Ascending aorta (tissue), 2 donors: ENCODE results near the gene CASP7. TPM values are rescaled to one million over a fixed set of nuclear protein-coding genes. Genes with fewer than 3 reads are reported as not detected.
A peak's percentile ranks its signal among the peaks of the same experiment; 100 is the strongest.

Experiments used
- DNase-seq, 2 donors: peaks; one replicate each; pipeline ENCODE4 v3.0.0-alpha.2; 2019; ENCODE audit warnings: low spot score in 2 of 2
- H3K27ac ChIP-seq, 2 donors: fragments of 200-600 bp; sonication (generic); one replicate each; pipeline ENCODE4 v1.5.1; 2016 to 2017; ENCODE audit warnings: mild to moderate bottlenecking in 1 of 2
- H3K27me3 ChIP-seq: fragments of 200-600 bp; sonication (generic); one replicate; pipeline ENCODE4 v1.5.1; 2017
- H3K36me3 ChIP-seq, 2 donors: fragments of 200-600 bp; sonication (generic); one replicate each; pipeline ENCODE4 v1.5.1; 2016
- H3K4me1 ChIP-seq, 2 donors: fragments of 200-600 bp; sonication (generic); one replicate each; pipeline ENCODE4 v1.5.1; 2016 to 2017; ENCODE audit warnings: mild to moderate bottlenecking in 1 of 2
- H3K4me3 ChIP-seq, 2 donors: fragments of 200-600 bp; sonication (generic); one replicate each; pipeline ENCODE4 v1.5.1; 2016 to 2017; ENCODE audit warnings: mild to moderate bottlenecking in 1 of 2
- H3K9me3 ChIP-seq, 2 donors: fragments of 200-600 bp; sonication (generic); one replicate each; pipeline ENCODE4 v1.5.1; 2016
- intact Hi-C: fragments of 100-400 bp; cut with DNase I; formaldehyde crosslinking; loops from one replicate; pipeline ENCODE4 v1.15.1; 2023
- total RNA-seq: library from RNA; depleted of rRNA; stranded (reverse); fragments of >200 nt; gene quantifications from one replicate; pipeline ENCODE4 v1.1.0, GENCODE V29; 2016
- TF ChIP-seq, protein P1 (sequence below), 3 experiments: fragments of 200-600 bp in 2 of 3; fragments of 450-650 bp in 1 of 3; sonication (generic) in 2 of 3; IDR thresholded peaks; one replicate each; pipeline ENCODE4 v1.5.1; 2016 to 2019; ENCODE audit warnings: antibody characterized with exemption in 3 of 3, mild to moderate bottlenecking in 1 of 3, moderate library complexity in 1 of 3

Gene CASP7
- total RNA-seq = 27.2 TPM

DNA sequence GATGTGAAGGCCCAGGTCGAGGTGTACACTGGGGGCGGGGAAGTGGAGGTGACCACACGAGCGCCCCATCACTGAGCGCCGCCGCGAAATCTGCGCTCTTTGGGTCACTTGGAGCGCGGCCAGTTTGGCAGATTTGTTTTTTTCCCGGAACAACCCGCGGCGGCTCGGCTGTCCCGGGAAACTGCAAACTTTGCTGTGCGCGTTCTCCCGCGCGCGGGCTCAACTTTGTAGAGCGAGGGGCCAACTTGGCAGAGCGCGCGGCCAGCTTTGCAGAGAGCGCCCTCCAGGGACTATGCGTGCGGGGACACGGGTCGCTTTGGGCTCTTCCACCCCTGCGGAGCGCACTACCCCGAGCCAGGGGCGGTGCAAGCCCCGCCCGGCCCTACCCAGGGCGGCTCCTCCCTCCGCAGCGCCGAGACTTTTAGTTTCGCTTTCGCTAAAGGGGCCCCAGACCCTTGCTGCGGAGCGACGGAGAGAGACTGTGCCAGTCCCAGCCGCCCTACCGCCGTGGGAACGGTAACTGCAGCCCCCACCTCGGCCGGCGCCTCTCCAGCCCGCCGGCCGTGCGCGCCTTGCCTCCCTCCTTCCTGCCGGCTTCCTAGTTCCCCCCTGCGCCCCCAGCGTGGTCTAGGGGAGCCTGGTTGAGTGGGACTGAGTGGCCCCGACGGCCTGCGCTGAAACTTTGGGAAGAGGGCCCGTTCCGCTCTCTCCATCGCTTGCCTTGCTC is at the start of gene CASP7:
Gene CASP7 (plus strand): TSS at position 450 of the 727 bp plus-strand sequence. CDS start 17,582 bp downstream, outside the sequence.
- H3K27me3 ChIP-seq = no peaks in the 10 kb centered on the region
- intact Hi-C loops = no loop called here
- H3K36me3 ChIP-seq = no peaks in the 10 kb centered on the region
- DNase-seq = peak; percentile 16 to 81
- peaks cover 0 to 4% of the 10 kb centered on the region in 2 donors for H3K9me3 ChIP-seq
- TF ChIP-seq, protein P1, sequence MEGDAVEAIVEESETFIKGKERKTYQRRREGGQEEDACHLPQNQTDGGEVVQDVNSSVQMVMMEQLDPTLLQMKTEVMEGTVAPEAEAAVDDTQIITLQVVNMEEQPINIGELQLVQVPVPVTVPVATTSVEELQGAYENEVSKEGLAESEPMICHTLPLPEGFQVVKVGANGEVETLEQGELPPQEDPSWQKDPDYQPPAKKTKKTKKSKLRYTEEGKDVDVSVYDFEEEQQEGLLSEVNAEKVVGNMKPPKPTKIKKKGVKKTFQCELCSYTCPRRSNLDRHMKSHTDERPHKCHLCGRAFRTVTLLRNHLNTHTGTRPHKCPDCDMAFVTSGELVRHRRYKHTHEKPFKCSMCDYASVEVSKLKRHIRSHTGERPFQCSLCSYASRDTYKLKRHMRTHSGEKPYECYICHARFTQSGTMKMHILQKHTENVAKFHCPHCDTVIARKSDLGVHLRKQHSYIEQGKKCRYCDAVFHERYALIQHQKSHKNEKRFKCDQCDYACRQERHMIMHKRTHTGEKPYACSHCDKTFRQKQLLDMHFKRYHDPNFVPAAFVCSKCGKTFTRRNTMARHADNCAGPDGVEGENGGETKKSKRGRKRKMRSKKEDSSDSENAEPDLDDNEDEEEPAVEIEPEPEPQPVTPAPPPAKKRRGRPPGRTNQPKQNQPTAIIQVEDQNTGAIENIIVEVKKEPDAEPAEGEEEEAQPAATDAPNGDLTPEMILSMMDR (IDR thresholded peaks at IDR 0.05) = no peak
- peak within 1 kb of the TSS; percentile 86 to 96 for H3K27ac ChIP-seq
- peak within 1 kb of the TSS; percentile 74 to 94 for H3K4me3 ChIP-seq
- H3K4me1 ChIP-seq = peaks cover 0 to 4% of the 10 kb centered on the region in 2 donors

DNA sequence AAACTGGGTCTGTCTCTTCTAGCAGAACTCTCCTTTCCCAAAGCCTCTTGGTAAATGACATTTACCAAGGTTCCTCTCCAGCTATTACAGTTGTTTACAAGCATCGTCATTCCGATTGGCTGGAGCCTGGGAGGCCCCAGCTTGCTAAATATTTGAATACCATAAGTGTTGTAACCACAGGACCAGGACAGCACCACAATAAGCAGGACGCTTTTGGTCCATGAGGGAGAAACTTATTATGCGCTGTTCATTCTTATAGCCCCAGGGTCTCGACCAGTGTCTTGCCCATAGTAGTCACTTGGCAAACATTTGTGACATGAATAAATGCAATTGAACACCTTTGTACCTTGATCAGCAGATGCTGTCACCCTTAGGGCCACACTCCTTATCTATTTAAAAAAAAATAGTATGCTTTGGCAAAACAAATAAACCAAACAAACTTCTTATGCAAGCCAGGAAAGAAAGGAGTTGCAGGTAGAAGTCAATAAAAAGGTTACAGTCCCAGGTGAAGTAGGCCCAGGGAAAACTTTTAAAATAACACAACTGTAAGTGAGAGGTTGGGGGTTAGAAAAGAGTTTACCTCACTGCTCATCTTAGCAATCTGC is 48.7 kb upstream of the CASP7 start:
- intact Hi-C loops = no loop called here

DNA sequence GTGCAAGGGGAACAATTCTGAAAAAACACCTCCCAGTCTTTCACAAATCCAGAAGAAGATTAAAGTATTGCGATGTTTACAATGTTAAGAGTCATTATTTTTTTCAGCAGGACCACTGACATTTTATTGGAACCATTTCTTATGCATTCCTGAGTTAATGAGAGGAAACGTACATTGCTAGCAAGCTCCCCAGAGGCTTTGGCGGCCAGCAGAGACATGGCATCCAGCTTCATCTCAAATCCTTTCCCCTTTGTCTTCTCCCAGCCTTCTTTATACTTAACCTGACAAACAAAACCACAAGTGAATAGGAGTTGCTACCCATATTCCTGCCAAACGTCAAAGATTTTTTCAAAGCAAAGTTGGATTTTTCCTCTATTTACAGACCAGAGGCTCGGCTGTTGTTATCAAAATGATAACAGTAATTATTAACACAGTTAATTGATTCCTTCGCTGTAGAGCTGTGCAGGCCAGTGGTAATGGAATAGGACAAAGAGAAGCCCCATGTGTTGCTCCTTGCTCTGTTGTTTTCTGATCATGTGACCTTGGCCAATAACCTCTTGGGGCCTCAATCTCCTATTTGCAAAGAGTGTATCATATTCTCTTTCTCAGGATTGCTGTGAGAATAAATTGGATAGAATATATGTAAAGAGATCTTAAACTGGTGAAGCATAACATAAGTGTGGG is 47.9 kb upstream of the CASP7 start:
- Histone ChIP-seq H3K9me3 (no peaks in the 10 kb centered on the region), H3K27me3 (no peaks in the 10 kb centered on the region), H3K27ac (no peak overlapping the region), H3K4me1 (no peaks in the 10 kb centered on the region), H3K36me3 (no peaks in the 10 kb centered on the region), H3K4me3 (no peak overlapping the region)
- DNase-seq = no peak
- intact Hi-C loops = no loop called here
- TF ChIP-seq, protein P1 (IDR thresholded peaks at IDR 0.05) = no peak

More for the DNA sequence above, 48.7 kb upstream of the CASP7 start:
- Histone ChIP-seq H3K9me3 (no peaks in the 10 kb centered on the region), H3K4me1 (no peaks in the 10 kb centered on the region), H3K36me3 (no peaks in the 10 kb centered on the region), H3K4me3 (no peak overlapping the region), H3K27ac (no peak overlapping the region), H3K27me3 (no peaks in the 10 kb centered on the region)
- TF ChIP-seq, protein P1 (IDR thresholded peaks at IDR 0.05) = no peak
- DNase-seq = no peak

DNA sequence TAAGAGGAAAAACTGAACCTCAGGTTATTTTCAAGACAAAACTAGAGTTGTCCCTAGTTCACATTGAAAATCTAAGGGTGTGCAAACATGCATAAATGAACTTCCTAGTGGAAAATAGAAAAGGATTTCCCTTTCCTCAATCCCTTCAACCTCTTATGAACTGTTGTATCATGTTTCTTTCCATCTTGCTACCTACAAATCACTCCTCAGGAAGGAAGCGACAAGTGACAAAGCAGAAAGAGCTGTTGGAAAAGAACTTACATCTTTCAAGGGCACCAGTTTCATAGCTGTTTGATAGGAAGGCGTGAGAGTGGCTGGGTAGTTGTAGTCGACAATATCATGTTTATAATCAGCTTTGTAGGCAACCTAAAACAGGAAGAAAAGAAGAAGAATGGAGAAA is 39.7 kb upstream of the CASP7 start:
- Histone ChIP-seq H3K4me3 (no peak overlapping the region), H3K4me1 (peaks cover 0 to 6% of the 10 kb centered on the region in 2 donors), H3K27me3 (no peaks in the 10 kb centered on the region), H3K9me3 (no peaks in the 10 kb centered on the region), H3K27ac (no peak overlapping the region), H3K36me3 (no peaks in the 10 kb centered on the region)
- TF ChIP-seq, protein P1 (IDR thresholded peaks at IDR 0.05) = no peak
- intact Hi-C loops = no loop called here
- DNase-seq = no peak

DNA sequence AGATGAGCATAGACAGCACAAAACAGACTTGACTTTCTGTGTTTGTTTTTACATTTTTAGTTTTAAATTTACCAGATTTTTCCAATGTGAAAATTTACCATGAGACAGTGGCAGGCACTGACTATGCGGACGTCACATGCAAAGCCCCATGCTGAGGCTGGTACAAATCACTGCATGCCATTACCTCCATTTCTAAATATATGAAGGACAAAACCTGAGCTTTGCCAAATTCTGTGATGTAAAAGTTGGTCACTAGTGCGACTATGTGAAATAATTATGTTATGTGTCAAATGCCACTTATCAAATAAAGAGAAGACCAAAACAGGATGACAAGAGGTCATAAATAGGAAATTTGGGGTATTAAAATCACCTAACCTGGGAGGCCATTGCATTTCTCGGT is 38.0 kb upstream of the CASP7 start:
- H3K36me3 ChIP-seq = no peaks in the 10 kb centered on the region
- H3K9me3 ChIP-seq = no peaks in the 10 kb centered on the region
- H3K27me3 ChIP-seq = no peaks in the 10 kb centered on the region
- no peak for DNase-seq
- H3K4me3 ChIP-seq = no peak overlapping the region
- TF ChIP-seq, protein P1 (IDR thresholded peaks at IDR 0.05) = no peak
- H3K27ac ChIP-seq = no peak overlapping the region
- peaks cover 0 to 8% of the 10 kb centered on the region in 2 donors for H3K4me1 ChIP-seq
- intact Hi-C loops = no loop called here
